ENCODE measurements around the gene CCAR1. TPM values are rescaled to one million over a fixed set of nuclear protein-coding genes. Genes with fewer than 3 reads are reported as not detected.

CCAR1 gene
- total and polyA plus RNA-seq, 2 of the 13 experiments (the other 11 are each of a cell fraction or from before 2014, with no cell fraction given) = 74.5 to 81.6 TPM

- Histone ChIP-seq H3K36me3 (replicated peaks in 1 of 2; ENCODE audit: control insufficient read depth in 1 of 2, insufficient read depth in 2 of 2, low read length in 2 of 2) (peaks cover 7 to 52% of the 10 kb centered on the region in 2 experiments), H2AFZ (ENCODE audit: low read length) (no peak overlapping the region), H3K9ac (ENCODE audit: insufficient read depth, low read depth, low read length) (no peak overlapping the region), H3K4me1 (ENCODE audit: insufficient read depth, low read length) (no peaks in the 10 kb centered on the region), H3K27me3 (ENCODE audit: control insufficient read depth in 1 of 2, insufficient read depth in 2 of 2, low read length in 2 of 2) (no peaks in the 10 kb centered on the region), H3K4me3 (replicated peaks in 1 of 3; ENCODE audit: insufficient read depth in 1 of 3, low read depth in 2 of 3, low read length in 3 of 3) (no peak overlapping the region), H4K20me1 (ENCODE audit: insufficient read depth, low read length) (no peaks in the 10 kb centered on the region), H3K4me2 (ENCODE audit: low read depth, low read length) (no peak overlapping the region), H3K9me3 (ENCODE audit: low read length) (no peaks in the 10 kb centered on the region), H3K27ac (ENCODE audit: extremely low read length, insufficient read depth, low read length) (no peak overlapping the region), H3K79me2 (ENCODE audit: insufficient read depth, low read length) (no peaks in the 10 kb centered on the region)
- CTCF ChIA-PET (ENCODE audit: low intra/inter-chr PET ratio, low total read pairs) = no interaction called here
- POLR2A ChIA-PET = interaction anchor here (0.5 kb wide), 1 partner anchor 131 kb away, joined by 3 read pairs; no protein-coding TSS in a partner anchor
- no TSS peak for BruUV-seq (replicated peaks)
- no peak for ATAC-seq
- in situ Hi-C loops (cut with HindIII; ENCODE audit: extremely low pct_ligation_motif_present, low pct_unique_long_range_greater_than_20kb) = no loop called here
- WGBS (ENCODE audit: low lambda C conversion rate) = 96% methylated on average over 3 of the region's 3 CpGs
- intact Hi-C loops (cut with micrococcal nuclease; ENCODE audit: unreplicated experiment) = no loop called here
- FAIRE-seq = no peak
- no peak for DNase-seq (ENCODE audit: low spot score)
- TF ChIP-seq ZNF552 (CRISPR knock-in tag; IDR thresholded peaks at IDR 0.05; ENCODE audit: borderline replicate concordance) (no peak), MTA3 (CRISPR knock-in tag; IDR thresholded peaks at IDR 0.05) (no peak), MEF2D (CRISPR knock-in tag; IDR thresholded peaks at IDR 0.05) (no peak), ZNF550 (CRISPR knock-in tag; IDR thresholded peaks at IDR 0.05; ENCODE audit: borderline replicate concordance) (no peak), SP140L (CRISPR knock-in tag; IDR thresholded peaks at IDR 0.05; ENCODE audit: borderline replicate concordance) (no peak)
- TF ChIP-seq, protein P1, sequence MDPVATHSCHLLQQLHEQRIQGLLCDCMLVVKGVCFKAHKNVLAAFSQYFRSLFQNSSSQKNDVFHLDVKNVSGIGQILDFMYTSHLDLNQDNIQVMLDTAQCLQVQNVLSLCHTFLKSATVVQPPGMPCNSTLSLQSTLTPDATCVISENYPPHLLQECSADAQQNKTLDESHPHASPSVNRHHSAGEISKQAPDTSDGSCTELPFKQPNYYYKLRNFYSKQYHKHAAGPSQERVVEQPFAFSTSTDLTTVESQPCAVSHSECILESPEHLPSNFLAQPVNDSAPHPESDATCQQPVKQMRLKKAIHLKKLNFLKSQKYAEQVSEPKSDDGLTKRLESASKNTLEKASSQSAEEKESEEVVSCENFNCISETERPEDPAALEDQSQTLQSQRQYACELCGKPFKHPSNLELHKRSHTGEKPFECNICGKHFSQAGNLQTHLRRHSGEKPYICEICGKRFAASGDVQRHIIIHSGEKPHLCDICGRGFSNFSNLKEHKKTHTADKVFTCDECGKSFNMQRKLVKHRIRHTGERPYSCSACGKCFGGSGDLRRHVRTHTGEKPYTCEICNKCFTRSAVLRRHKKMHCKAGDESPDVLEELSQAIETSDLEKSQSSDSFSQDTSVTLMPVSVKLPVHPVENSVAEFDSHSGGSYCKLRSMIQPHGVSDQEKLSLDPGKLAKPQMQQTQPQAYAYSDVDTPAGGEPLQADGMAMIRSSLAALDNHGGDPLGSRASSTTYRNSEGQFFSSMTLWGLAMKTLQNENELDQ (CRISPR knock-in tag; IDR thresholded peaks at IDR 0.05; ENCODE audit: borderline replicate concordance) = no peak
Measured at GRCh38 chr10:68787813-68788212, 66.8 kb downstream of the CCAR1 start.

DNA sequence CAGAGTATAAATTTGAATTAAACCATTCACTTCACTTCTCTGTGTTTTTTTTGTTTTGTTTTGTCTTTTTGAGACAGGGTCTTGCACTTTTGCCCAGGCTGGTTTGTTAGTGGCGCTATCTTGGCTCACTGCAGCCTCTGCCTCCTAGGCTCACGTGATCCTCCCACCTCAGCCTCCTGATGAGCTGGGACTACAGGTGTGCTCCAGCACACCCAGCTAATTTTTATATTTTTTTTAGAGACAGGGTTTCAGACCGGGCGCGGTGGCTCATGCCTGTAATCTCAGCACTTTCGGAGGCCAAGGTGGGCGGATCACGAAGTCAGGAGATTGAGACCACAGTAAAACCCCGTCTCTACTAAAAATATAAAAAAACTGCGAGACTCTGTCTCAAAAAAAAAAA lies 69.4 kb downstream of the CCAR1 start:
- Histone ChIP-seq H2AFZ (ENCODE audit: low read length) (no peak overlapping the region), H3K9me3 (ENCODE audit: low read length) (no peaks in the 10 kb centered on the region), H3K27ac (ENCODE audit: extremely low read length, insufficient read depth, low read length) (no peak overlapping the region), H3K4me2 (ENCODE audit: low read depth, low read length) (no peak overlapping the region), H3K79me2 (ENCODE audit: insufficient read depth, low read length) (no peaks in the 10 kb centered on the region), H4K20me1 (ENCODE audit: insufficient read depth, low read length) (no peaks in the 10 kb centered on the region), H3K4me1 (ENCODE audit: insufficient read depth, low read length) (no peaks in the 10 kb centered on the region), H3K27me3 (ENCODE audit: control insufficient read depth in 1 of 2, insufficient read depth in 2 of 2, low read length in 2 of 2) (no peaks in the 10 kb centered on the region), H3K4me3 (replicated peaks in 1 of 3; ENCODE audit: insufficient read depth in 1 of 3, low read depth in 2 of 3, low read length in 3 of 3) (no peak overlapping the region), H3K36me3 (replicated peaks in 1 of 2; ENCODE audit: control insufficient read depth in 1 of 2, insufficient read depth in 2 of 2, low read length in 2 of 2) (peaks cover 6 to 50% of the 10 kb centered on the region in 2 experiments), H3K9ac (ENCODE audit: insufficient read depth, low read depth, low read length) (no peak overlapping the region)
- DNase-seq (ENCODE audit: low spot score) = no peak
- no peak for ATAC-seq
- intact Hi-C loops (cut with micrococcal nuclease; ENCODE audit: unreplicated experiment) = loop anchor here (10.0 kb wide), 1 partner anchor 104 kb away; no protein-coding TSS in a partner anchor
- no peak for FAIRE-seq
- BruUV-seq (replicated peaks) = no TSS peak
- WGBS (ENCODE audit: low lambda C conversion rate) = 99% methylated on average over 10 of the region's 10 CpGs
- ChIA-PET CTCF (ENCODE audit: low intra/inter-chr PET ratio, low total read pairs) (no interaction called here), POLR2A (no interaction called here)
- in situ Hi-C loops (cut with HindIII; ENCODE audit: extremely low pct_ligation_motif_present, low pct_unique_long_range_greater_than_20kb) = loop anchor here (5.0 kb wide), 1 partner anchor 112 kb away; the partner anchor contains the start of gene DDX50
- TF ChIP-seq ZNF138 (CRISPR knock-in tag; IDR thresholded peaks at IDR 0.05; ENCODE audit: low read depth) = no peak
- TF ChIP-seq EEA1 (CRISPR knock-in tag; IDR thresholded peaks at IDR 0.05; ENCODE audit: borderline replicate concordance) = no peak
- TF ChIP-seq, protein P2, sequence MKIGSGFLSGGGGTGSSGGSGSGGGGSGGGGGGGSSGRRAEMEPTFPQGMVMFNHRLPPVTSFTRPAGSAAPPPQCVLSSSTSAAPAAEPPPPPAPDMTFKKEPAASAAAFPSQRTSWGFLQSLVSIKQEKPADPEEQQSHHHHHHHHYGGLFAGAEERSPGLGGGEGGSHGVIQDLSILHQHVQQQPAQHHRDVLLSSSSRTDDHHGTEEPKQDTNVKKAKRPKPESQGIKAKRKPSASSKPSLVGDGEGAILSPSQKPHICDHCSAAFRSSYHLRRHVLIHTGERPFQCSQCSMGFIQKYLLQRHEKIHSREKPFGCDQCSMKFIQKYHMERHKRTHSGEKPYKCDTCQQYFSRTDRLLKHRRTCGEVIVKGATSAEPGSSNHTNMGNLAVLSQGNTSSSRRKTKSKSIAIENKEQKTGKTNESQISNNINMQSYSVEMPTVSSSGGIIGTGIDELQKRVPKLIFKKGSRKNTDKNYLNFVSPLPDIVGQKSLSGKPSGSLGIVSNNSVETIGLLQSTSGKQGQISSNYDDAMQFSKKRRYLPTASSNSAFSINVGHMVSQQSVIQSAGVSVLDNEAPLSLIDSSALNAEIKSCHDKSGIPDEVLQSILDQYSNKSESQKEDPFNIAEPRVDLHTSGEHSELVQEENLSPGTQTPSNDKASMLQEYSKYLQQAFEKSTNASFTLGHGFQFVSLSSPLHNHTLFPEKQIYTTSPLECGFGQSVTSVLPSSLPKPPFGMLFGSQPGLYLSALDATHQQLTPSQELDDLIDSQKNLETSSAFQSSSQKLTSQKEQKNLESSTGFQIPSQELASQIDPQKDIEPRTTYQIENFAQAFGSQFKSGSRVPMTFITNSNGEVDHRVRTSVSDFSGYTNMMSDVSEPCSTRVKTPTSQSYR (CRISPR knock-in tag; IDR thresholded peaks at IDR 0.05; ENCODE audit: borderline replicate concordance) = no peak

Data from HepG2 (cell line).